GM18502 (cell line): ENCODE results near the gene DARS2.

Experiments
- ATAC-seq: cut with Tn5 transposase; IDR thresholded peaks from one replicate; pipeline ENCODE4 v1.9.1; 2021; ENCODE audit warnings: mild to moderate bottlenecking; ENCODE audit not compliant: unreplicated experiment, poor library complexity

Gene DARS2

DNA sequence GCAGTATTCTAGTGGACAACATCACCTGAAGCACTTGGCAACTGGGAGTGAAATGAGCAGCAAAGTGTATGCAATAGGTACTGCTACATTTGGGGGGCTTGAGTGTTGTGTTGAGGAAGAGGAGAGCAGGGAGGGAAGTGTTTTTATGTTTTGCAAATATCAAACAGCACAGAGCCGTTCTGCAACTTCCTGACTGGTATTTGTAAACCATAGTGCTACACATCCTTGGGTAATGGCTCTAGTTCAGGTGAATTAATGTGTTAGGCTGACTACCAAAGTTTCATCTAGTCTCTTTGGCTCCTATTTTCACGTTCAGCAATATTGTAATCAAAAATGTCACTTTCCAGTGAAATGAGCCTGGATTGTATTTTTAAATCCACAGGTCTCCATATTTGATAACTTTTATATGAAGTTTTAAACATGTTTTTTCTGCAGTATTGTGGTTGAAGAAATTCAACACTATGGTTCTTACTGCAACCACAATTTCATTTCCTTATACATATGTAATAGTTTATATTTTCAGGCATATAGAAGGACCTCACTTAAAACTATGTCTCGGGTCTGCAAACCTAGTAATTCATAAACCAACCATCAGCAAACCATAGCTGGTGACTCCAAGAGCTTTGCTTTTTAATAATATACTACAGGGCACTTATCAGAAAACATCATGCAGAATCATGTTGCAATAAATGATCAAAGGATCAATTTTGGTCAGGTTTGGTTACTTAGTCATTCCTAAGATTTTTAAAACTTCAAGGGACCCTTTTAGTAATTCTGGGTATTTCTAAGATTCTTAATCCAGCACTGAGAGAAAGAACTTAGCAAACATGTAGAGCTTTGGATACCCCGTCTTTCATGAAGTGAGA is 62.5 kb downstream of the DARS2 start:
- no peak for ATAC-seq

DNA sequence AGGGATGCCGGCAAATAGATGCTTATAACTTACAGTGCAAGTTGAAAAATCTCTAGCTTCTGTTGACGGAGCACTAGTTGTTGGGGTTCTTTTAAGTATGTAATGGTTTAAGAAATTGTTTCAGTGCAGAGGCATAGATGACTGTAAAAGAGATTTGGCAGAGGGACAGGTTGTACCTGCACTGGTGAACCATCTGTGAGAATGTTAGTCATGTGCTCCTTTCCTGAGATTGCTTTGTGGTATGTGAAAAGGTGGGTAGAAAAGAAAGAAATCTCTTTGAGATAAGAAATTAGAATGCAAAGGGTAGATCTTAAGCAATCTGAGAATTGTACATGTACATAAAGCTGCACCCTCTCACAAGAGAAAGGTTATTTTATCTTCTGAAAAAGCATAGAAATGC is 63.2 kb downstream of the DARS2 start:
- ATAC-seq = no peak

- no peak for ATAC-seq
Measured at GRCh38 chr1:173888749-173889148, 64.3 kb downstream of the DARS2 start.

DNA sequence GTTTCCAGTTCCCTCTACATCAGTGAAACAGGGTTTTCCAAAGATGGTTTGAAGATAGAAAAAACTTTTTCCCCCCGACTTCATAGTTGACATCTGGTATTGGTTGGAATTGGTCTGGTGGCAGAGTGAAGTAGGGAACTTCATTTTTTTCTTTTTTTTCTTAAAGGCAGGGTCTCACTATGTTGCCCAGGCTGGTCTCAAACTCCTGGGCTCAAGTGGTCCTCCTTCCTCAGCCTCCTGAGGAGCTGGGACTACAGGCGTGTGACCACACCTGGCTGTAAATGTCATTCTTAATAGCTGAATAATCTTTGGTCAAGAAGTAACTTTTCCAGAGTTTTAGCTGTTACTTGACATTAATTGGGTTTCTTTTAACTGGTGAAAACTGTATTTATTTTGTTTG is 65.4 kb downstream of the DARS2 start:
- no peak for ATAC-seq

DNA sequence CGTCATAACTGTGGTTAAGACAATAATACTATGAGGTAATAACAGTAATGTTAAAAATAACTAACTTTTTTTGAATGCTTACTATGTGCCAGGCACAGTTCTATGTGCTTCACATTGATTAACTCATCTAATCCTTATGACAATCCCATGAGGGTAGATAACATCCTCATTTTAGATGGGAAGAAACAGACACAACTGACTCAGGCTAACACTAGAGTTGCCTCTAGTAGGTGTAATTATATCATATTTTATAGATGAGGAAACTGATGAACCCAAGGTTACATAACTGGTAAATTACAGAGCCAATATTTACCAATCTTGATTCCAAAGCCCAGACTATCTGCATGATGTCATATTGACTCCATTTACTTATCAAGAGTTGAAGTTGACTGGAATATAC is 69.1 kb downstream of the DARS2 start:
- no peak for ATAC-seq

DNA sequence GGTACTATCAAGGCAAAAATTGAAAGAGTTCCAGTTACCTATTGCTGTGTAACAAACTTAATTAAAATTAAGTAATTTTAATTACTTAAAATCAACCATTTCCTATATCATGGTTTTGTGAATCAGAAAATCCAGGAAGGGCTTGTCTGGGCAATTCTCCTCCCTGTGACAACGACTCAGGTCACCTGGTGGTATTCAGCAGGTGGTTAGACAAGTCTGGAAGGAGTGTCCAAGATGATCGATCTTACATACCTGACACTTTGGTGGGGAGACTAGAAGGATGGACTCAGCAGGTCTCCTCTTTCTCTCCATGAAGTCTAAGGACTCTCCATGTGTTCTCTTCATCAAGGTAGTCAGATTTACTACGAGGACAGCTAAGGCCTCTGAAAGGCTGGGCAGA is 69.7 kb downstream of the DARS2 start:
- ATAC-seq = no peak

DNA sequence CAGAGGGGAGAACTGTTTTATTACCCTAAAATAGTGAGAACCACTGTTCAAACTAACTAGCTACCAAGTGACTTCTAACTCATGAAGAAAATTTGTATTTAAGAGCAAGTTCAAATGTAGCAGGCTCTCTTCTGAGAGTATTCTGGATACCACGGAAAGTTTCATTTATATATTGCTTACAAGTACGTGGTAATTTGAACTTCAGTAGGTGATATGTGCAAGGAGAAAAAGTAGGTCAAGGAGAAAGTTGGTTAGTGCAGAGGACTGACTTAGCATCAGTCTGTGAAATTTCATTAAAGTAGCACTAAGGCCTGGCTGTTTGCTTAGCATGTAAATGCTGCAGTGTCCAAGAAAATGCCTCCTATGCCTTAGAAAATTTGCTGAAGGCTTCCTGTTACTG is 76.0 kb downstream of the DARS2 start:
- no peak for ATAC-seq

DNA sequence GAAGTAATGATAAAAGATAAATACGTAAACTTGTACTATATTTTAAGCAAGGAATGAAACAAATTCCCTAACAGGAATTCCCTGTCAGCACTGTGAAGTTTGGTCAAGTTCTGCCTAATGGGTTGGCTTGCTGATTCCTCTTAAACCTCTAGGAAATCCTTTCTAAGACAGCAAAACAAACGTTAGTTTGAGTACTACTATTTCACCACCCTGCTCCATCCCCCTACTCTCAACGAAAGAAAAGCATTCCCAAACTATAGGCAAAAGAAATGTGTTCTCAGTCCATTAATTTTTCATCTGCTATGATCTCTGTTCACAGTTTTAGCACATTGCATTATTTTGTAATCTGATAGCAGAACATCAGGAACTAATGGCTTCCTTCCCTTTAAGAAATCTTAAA is 76.5 kb downstream of the DARS2 start:
- ATAC-seq = no peak

- no peak for ATAC-seq
Measured at GRCh38 chr1:173903827-173904531, 79.5 kb downstream of the DARS2 start.
